ENCODE data around the gene AHSA1. TPM values are rescaled to one million over a fixed set of nuclear protein-coding genes. Genes with fewer than 3 reads are reported as not detected.

Gene AHSA1
- total RNA-seq, 1 donor from 2014 or later = 383 TPM

DNA sequence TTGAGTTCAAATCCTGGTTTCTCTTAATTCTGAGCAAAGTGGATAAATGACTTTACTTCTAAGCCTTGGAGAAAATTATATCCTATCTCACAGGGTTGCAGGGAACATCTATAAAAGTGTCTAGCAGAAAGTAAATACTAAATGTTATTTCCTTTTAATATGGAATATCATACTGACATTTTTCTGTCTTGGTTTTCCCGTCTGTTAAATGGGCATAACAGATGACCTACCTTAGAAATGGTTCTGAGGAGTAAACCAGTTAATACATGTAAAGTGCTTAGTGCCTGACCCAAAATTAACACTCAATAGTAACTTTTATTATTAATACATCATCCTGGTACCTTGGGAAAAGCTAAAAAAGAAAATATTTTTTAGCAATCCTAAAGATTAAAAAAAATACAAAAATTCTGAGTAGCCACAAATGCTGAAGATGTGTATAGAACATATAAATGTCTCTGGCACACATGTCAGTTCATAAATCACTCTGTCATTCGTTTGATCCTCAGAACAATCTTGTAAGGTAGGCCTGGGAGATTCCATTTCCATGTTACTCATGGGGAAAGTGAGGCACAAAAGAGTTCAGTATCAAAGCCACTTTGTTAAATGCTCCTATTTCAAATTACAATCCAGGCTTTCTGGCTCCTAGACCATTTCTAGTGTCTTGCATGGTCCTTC lies 1.8 kb upstream of the AHSA1 start:
- H3K36me3 Mint-ChIP-seq (ENCODE audit: low read depth) = peaks cover 26% of the 10 kb centered on the region

DNA sequence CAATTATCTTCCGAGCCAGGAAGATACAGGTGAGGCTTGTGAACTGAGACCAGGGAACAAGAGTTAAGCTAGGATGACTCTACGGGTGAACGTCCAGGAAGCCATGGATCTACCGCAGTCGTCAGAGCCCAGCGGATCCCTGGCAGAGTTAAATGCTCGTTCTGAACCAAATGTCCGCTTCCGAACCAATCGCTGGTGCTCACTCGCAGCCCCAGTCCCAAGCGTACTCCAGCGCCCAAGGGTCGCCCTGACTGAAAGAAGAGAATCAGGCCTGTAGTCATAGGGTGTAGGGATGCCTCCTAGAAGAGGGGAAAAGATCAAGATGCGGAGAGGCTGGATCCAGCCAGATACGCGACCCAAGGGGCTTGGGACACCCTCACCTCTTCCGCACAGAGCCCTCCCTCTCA lies 775 bp upstream of the AHSA1 start:
- H3K27ac Mint-ChIP-seq = peak overlapping the region; percentile 100
- peaks cover 29% of the 10 kb centered on the region for H3K4me1 Mint-ChIP-seq (ENCODE audit: low read depth)

More for the DNA sequence above, 1.8 kb upstream of the AHSA1 start:
- Mint-ChIP-seq H3K27ac (no peak overlapping the region), H3K4me1 (ENCODE audit: low read depth) (peaks cover 29% of the 10 kb centered on the region), H3K27me3 (ENCODE audit: insufficient read depth) (no peaks in the 10 kb centered on the region), H3K4me3 (peak overlapping the region; percentile 100), H3K9me3 (no peaks in the 10 kb centered on the region)
- DNase-seq (ENCODE audit: low spot score) = no peak
- intact Hi-C loops (cut with micrococcal nuclease) = loop anchor here (2.0 to 10.0 kb wide), 4 partner anchors 421 to 1303 kb away; no protein-coding TSS in a partner anchor

GRCh38 chr14:77458249-77458950 lies 507 bp downstream of the AHSA1 start:
- peak; percentile 32 for DNase-seq (ENCODE audit: low spot score)
- H3K4me1 Mint-ChIP-seq (ENCODE audit: low read depth) = peaks cover 29% of the 10 kb centered on the region
- no peaks in the 10 kb centered on the region for H3K9me3 Mint-ChIP-seq
- intact Hi-C loops (cut with micrococcal nuclease) = loop anchor here (2.0 to 10.0 kb wide), 3 partner anchors 40 to 496 kb away; partner anchors contain the start of gene ISM2
- H3K4me3 Mint-ChIP-seq = peak overlapping the region; percentile 100
- H3K36me3 Mint-ChIP-seq (ENCODE audit: low read depth) = peaks cover 38% of the 10 kb centered on the region
- H3K27ac Mint-ChIP-seq = peak overlapping the region; percentile 100
- H3K27me3 Mint-ChIP-seq (ENCODE audit: insufficient read depth) = no peaks in the 10 kb centered on the region

More for the DNA sequence above, 775 bp upstream of the AHSA1 start:
- no peak for DNase-seq (ENCODE audit: low spot score)
- Mint-ChIP-seq H3K9me3 (no peaks in the 10 kb centered on the region), H3K27me3 (ENCODE audit: insufficient read depth) (no peaks in the 10 kb centered on the region), H3K4me3 (peak overlapping the region; percentile 100), H3K36me3 (ENCODE audit: low read depth) (peaks cover 31% of the 10 kb centered on the region)
- intact Hi-C loops (cut with micrococcal nuclease) = loop anchor here (1.0 to 10.0 kb wide), 12 partner anchors 80 to 1304 kb away; partner anchors contain the start of genes ADCK1, ALKBH1, CIPC and GSTZ1

GRCh38 chr14:77459072-77459723 lies 1.3 kb downstream of the AHSA1 start:
- DNase-seq (ENCODE audit: low spot score) = peak; percentile 51
- H3K4me3 Mint-ChIP-seq = peak overlapping the region; percentile 100
- H3K36me3 Mint-ChIP-seq (ENCODE audit: low read depth) = peaks cover 42% of the 10 kb centered on the region

DNA sequence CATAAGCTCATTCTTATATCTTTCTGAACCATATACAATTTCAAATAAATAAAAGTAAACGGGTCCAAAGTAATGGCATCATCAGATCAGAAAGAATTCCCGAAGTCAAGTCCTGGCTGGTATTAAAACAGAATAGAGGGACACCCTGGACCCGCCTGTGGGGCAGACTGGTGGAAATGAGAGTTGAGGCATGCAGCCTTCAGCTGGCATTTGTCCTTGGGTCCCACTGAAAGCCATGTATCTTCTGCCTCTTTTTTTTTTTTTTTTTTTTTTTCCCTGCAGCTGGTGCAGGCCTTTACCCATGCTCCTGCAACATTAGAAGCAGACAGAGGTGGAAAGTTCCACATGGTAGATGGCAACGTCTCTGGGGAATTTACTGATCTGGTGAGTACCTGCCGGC lies 9.9 kb downstream of the AHSA1 start:
- Mint-ChIP-seq H3K36me3 (ENCODE audit: low read depth) (peaks cover 42% of the 10 kb centered on the region), H3K4me3 (no peak overlapping the region)

More at GRCh38 chr14:77459072-77459723, 1.3 kb downstream of the AHSA1 start:
- H3K27me3 Mint-ChIP-seq (ENCODE audit: insufficient read depth) = no peaks in the 10 kb centered on the region
- intact Hi-C loops (cut with micrococcal nuclease) = loop anchor here (1.0 to 10.0 kb wide), 4 partner anchors 40 to 497 kb away; partner anchors contain the start of gene ISM2
- peaks cover 29% of the 10 kb centered on the region for H3K4me1 Mint-ChIP-seq (ENCODE audit: low read depth)
- H3K9me3 Mint-ChIP-seq = no peaks in the 10 kb centered on the region
- peak overlapping the region; percentile 83 for H3K27ac Mint-ChIP-seq

GRCh38 chr14:77469067-77469505 lies 11.2 kb downstream of the AHSA1 start:
- Mint-ChIP-seq H3K4me1 (ENCODE audit: low read depth) (no peaks in the 10 kb centered on the region), H3K27me3 (ENCODE audit: insufficient read depth) (no peaks in the 10 kb centered on the region), H3K4me3 (no peak overlapping the region), H3K36me3 (ENCODE audit: low read depth) (peaks cover 36% of the 10 kb centered on the region), H3K9me3 (no peaks in the 10 kb centered on the region), H3K27ac (no peak overlapping the region)
- intact Hi-C loops (cut with micrococcal nuclease) = no loop called here
- DNase-seq (ENCODE audit: low spot score) = no peak

More for the DNA sequence above, 9.9 kb downstream of the AHSA1 start:
- Mint-ChIP-seq H3K27ac (no peak overlapping the region), H3K9me3 (no peaks in the 10 kb centered on the region), H3K4me1 (ENCODE audit: low read depth) (no peaks in the 10 kb centered on the region), H3K27me3 (ENCODE audit: insufficient read depth) (no peaks in the 10 kb centered on the region)
- intact Hi-C loops (cut with micrococcal nuclease) = no loop called here
- no peak for DNase-seq (ENCODE audit: low spot score)

DNA sequence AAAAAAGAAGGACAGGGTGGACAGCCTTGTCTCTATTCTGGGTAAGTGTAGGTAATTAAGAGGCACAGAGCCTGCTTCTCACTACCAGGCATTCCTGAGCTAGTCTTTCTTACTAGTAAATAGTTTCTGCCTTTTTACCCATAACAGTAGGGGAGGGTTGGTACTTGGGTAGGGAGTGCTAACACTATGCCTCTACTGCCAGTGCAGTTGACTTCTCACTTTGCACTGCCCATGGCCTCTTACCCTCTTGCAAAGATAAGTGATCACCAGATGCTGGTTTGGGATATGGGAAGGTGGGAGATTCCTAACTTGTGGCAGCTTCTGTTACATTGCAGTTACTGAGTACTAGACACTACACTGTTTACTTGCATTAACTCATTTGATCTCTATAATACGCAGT lies 11.6 kb downstream of the AHSA1 start:
- intact Hi-C loops (cut with micrococcal nuclease) = no loop called here
- Mint-ChIP-seq H3K4me3 (no peak overlapping the region), H3K9me3 (no peaks in the 10 kb centered on the region), H3K4me1 (ENCODE audit: low read depth) (no peaks in the 10 kb centered on the region), H3K27ac (no peak overlapping the region), H3K27me3 (ENCODE audit: insufficient read depth) (peaks cover 3% of the 10 kb centered on the region), H3K36me3 (ENCODE audit: low read depth) (peaks cover 33% of the 10 kb centered on the region)
- no peak for DNase-seq (ENCODE audit: low spot score)

- H3K9me3 Mint-ChIP-seq = no peaks in the 10 kb centered on the region
- H3K27me3 Mint-ChIP-seq (ENCODE audit: insufficient read depth) = peaks cover 3% of the 10 kb centered on the region
- DNase-seq (ENCODE audit: low spot score) = no peak
- no peak overlapping the region for H3K27ac Mint-ChIP-seq
- no peaks in the 10 kb centered on the region for H3K4me1 Mint-ChIP-seq (ENCODE audit: low read depth)
- peaks cover 25% of the 10 kb centered on the region for H3K36me3 Mint-ChIP-seq (ENCODE audit: low read depth)
- no peak overlapping the region for H3K4me3 Mint-ChIP-seq
- intact Hi-C loops (cut with micrococcal nuclease) = no loop called here
These were observed 12.5 kb downstream of the AHSA1 start for GRCh38 chr14:77470224-77470870.

- H3K4me1 Mint-ChIP-seq (ENCODE audit: low read depth) = no peaks in the 10 kb centered on the region
- H3K27ac Mint-ChIP-seq = no peak overlapping the region
- no peak for DNase-seq (ENCODE audit: low spot score)
- peaks cover 3% of the 10 kb centered on the region for H3K27me3 Mint-ChIP-seq (ENCODE audit: insufficient read depth)
- intact Hi-C loops (cut with micrococcal nuclease) = no loop called here
- H3K4me3 Mint-ChIP-seq = no peak overlapping the region
- H3K36me3 Mint-ChIP-seq (ENCODE audit: low read depth) = peaks cover 9% of the 10 kb centered on the region
- no peaks in the 10 kb centered on the region for H3K9me3 Mint-ChIP-seq
These were observed 16.0 kb downstream of the AHSA1 start for GRCh38 chr14:77473921-77474320.

GRCh38 chr14:77474479-77475177 lies 16.7 kb downstream of the AHSA1 start:
- Mint-ChIP-seq H3K36me3 (ENCODE audit: low read depth) (peaks cover 2% of the 10 kb centered on the region), H3K4me1 (ENCODE audit: low read depth) (no peaks in the 10 kb centered on the region), H3K4me3 (no peak overlapping the region), H3K27me3 (ENCODE audit: insufficient read depth) (peaks cover 3% of the 10 kb centered on the region), H3K27ac (no peak overlapping the region), H3K9me3 (no peaks in the 10 kb centered on the region)
- no peak for DNase-seq (ENCODE audit: low spot score)
- intact Hi-C loops (cut with micrococcal nuclease) = no loop called here

- Mint-ChIP-seq H3K9me3 (no peaks in the 10 kb centered on the region), H3K27ac (no peak overlapping the region), H3K36me3 (ENCODE audit: low read depth) (no peaks in the 10 kb centered on the region), H3K4me3 (no peak overlapping the region), H3K27me3 (ENCODE audit: insufficient read depth) (peaks cover 5% of the 10 kb centered on the region), H3K4me1 (ENCODE audit: low read depth) (no peaks in the 10 kb centered on the region)
- no peak for DNase-seq (ENCODE audit: low spot score)
- intact Hi-C loops (cut with micrococcal nuclease) = no loop called here
These were observed 17.7 kb downstream of the AHSA1 start for GRCh38 chr14:77475432-77476115.

All from activated T-helper 1 cell treated with anti-CD3 and anti-CD28 coated beads, Interleukin-12 subunit alpha, Interleukin-12 subunit beta, Interleukin-2, Interleukin-4 antibody, amounts not matched to agents 30 ng/mL and 10 ng/mL and 1 ng/mL, durations not matched to agents 14 hours and 24 hours and 36 hours (primary cell).